ENCODE results near the gene IFI44.

Gene IFI44

DNA sequence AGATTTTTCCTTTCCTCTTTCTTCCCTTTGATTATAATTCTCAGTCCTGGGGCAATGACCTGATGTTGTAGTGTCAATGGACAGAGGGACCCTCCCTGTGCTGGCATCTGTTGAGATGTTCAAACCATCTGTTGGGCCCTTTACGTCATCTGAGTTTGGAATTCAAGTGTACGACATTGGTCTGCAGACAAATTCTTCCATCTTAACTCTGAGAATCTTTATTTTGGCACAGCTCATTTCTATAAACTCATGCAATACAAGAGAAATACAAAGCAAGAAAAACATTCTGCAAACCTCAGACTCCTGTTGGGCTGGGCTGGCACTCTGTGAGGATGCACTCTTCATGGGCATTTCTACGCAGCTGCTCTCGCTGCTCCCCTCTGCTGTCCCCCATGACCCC is 54.2 kb downstream of the IFI44 start:
- no peak for DNase-seq

- no peak for DNase-seq
Measured at GRCh38 chr1:78712467-78713051, 62.9 kb downstream of the IFI44 start.

GRCh38 chr1:78713297-78713696 is 63.7 kb downstream of the IFI44 start:
- no peak for DNase-seq

All from right kidney (tissue), 1 donor.